K562 (cell line): ENCODE measurements around the gene E2F2. TPM values are rescaled to one million over a fixed set of nuclear protein-coding genes. Genes with fewer than 3 reads are reported as not detected.

ENCODE experiments used
- ZBTB17 ChIP-seq: fragments of 450-650 bp; formaldehyde crosslinking; IDR thresholded peaks from 2 replicates; pipeline ENCODE4 v1.4.0; 2020; ENCODE audit warnings: mild to moderate bottlenecking
- ZBTB40 ChIP-seq, 2 experiments: fragments of 450-650 bp in 1 of 2; sonication (generic) in 1 of 2; formaldehyde crosslinking in 1 of 2; IDR thresholded peaks; 2 replicates each; pipeline versions ENCODE4 v1.7.1 to v1.9.0; 2016 to 2022; ENCODE audit warnings: inconsistent platforms in 1 of 2, mild to moderate bottlenecking in 1 of 2, missing genetic modification reagents in 1 of 2
- polyA plus RNA-seq, 8 experiments: library from polyadenylated mRNA; depleted of rRNA in 4 of 8; stranded (reverse) in 5 of 8; unstranded in 3 of 8; fragments of >200 nt; fragmentation: Nextera tagmentation in 2 of 8; fragmentation: Illumina TruSeq in 1 of 8; extraction: Ambion mirVana in 2 of 8; extraction: Trizol in 1 of 8; gene quantifications; 2 replicates each; pipeline versions ENCODE4 v1.2.1 to v1.2.3, GENCODE V29; 2011 to 2014; ENCODE audit warnings: inconsistent platforms in 1 of 8, missing spikeins in 1 of 8
- total RNA-seq, 7 experiments: library from RNA; depleted of rRNA in 6 of 7; stranded (reverse); fragments of >200 nt in 6 of 7; fragmentation: Illumina TruSeq in 2 of 7; extraction: Trizol in 2 of 7; gene quantifications; 2 replicates each; pipeline versions ENCODE4 v1.2.1 to v1.2.3, GENCODE V29; 2011 to 2021; ENCODE audit warnings: low replicate concordance in 1 of 7
- TF ChIP-seq, protein P1 (sequence below): sonication (generic); formaldehyde crosslinking; IDR thresholded peaks from 2 replicates; pipeline ENCODE4 v1.8.0; 2022; ENCODE audit warnings: missing genetic modification reagents, mild to moderate bottlenecking, moderate library complexity, borderline replicate concordance

Gene E2F2
- total and polyA plus RNA-seq, 9 of the 15 experiments (the other 6 are each of a cell fraction or from before 2014, with no cell fraction given) = 3.1 to 25.3 (median 11.4) TPM

DNA sequence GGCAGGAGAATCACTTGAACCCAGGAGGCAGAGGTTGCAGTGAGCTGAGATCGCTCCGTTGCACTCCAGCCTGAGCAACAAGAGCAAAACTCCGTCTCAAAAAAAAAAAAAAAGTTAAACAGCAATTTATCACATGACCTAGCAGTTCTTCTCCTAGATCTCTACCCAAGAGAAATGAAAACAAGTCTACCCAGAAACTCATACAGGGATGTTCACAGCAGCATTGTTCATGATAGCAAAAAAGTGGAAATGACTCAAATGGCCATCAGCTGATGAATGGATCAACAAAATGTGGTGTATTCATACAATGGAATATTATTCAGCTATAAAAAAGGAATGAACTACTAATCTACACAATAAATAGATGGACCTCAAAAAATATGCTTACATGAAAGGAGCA, 40.4 kb upstream of the E2F2 start (continued):
- TF ChIP-seq ZBTB40 (IDR thresholded peaks at IDR 0.05) (no peak), ZBTB40 (CRISPR knock-in tag; IDR thresholded peaks at IDR 0.05) (no peak), ZBTB17 (CRISPR knock-in tag) (no peak)
- TF ChIP-seq, protein P1, sequence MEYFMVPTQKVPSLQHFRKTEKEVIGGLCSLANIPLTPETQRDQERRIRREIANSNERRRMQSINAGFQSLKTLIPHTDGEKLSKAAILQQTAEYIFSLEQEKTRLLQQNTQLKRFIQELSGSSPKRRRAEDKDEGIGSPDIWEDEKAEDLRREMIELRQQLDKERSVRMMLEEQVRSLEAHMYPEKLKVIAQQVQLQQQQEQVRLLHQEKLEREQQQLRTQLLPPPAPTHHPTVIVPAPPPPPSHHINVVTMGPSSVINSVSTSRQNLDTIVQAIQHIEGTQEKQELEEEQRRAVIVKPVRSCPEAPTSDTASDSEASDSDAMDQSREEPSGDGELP = no peak
